Measurements from ENCODE around the gene NEURL3.

DNA sequence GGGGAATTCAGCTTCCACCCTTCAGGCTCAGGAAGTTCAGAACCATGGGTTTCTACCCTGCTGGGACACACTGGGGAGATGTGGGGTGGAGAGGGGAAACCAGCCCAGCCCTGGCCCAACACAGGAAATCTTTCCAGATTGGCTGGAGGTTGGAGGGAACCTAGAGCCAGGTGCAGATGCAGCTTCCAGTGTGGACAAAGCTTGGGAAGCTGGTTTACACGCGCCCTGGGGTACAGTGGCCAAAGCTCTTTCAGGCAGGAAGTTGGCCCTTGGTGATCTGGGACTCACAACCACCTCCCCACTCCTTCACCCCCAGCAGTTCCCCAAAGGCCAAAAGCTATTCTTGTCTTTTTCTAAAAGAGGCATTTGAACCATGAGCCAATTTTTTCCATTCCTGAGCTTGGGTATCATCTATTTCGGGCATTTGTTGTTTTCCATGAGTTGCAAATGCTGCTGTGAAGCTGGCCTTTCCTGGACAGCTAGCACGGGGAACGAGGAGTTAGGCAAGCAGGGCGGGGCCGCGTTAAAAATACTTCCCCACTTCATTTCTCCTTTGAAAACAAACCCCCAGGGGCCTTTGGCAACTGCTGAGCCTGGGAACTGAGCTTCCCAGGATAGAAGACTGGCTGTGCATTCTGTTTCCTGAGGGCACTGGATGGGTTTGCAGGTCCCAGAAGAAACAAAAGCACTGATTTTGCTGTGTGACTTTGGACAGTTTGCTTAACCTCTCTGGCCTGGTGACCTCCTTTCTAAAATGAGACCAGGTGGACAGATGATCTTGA, 28.3 kb upstream of the NEURL3 start:
- TF ChIP-seq, protein P1, sequence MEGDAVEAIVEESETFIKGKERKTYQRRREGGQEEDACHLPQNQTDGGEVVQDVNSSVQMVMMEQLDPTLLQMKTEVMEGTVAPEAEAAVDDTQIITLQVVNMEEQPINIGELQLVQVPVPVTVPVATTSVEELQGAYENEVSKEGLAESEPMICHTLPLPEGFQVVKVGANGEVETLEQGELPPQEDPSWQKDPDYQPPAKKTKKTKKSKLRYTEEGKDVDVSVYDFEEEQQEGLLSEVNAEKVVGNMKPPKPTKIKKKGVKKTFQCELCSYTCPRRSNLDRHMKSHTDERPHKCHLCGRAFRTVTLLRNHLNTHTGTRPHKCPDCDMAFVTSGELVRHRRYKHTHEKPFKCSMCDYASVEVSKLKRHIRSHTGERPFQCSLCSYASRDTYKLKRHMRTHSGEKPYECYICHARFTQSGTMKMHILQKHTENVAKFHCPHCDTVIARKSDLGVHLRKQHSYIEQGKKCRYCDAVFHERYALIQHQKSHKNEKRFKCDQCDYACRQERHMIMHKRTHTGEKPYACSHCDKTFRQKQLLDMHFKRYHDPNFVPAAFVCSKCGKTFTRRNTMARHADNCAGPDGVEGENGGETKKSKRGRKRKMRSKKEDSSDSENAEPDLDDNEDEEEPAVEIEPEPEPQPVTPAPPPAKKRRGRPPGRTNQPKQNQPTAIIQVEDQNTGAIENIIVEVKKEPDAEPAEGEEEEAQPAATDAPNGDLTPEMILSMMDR (IDR thresholded peaks at IDR 0.05): no peak
- no peak for TF ChIP-seq POLR2A (IDR thresholded peaks at IDR 0.05)
